HepG2 (cell line): ENCODE data around the gene PTGDS. TPM values are rescaled to one million over a fixed set of nuclear protein-coding genes. Genes with fewer than 3 reads are reported as not detected.

ENCODE experiments used
- ARNT ChIP-seq: fragments of 450-650 bp; IDR thresholded peaks from 2 replicates; pipeline ENCODE4 v1.6.1; 2017
- BCL6 ChIP-seq: IDR thresholded peaks from 2 replicates; pipeline ENCODE4 v1.6.1; 2016; ENCODE audit warnings: missing genetic modification reagents, missing compliant biosample characterization
- EEA1 ChIP-seq: sonication (generic); formaldehyde crosslinking; IDR thresholded peaks from 2 replicates; pipeline ENCODE4 v1.5.1; 2020; ENCODE audit warnings: mild to moderate bottlenecking, missing genetic modification reagents, borderline replicate concordance
- HIVEP1 ChIP-seq: sonication (generic); formaldehyde crosslinking; IDR thresholded peaks from 2 replicates; pipeline ENCODE4 v1.4.0; 2020; ENCODE audit warnings: mild to moderate bottlenecking, missing genetic modification reagents
- IKZF4 ChIP-seq: sonication (generic); formaldehyde crosslinking; IDR thresholded peaks from 2 replicates; pipeline ENCODE4 v1.5.1; 2020; ENCODE audit warnings: borderline replicate concordance, mild to moderate bottlenecking, low read depth, missing genetic modification reagents; ENCODE audit errors: not compliant biosample characterization
- KLF11 ChIP-seq: IDR thresholded peaks from 2 replicates; pipeline ENCODE4 v1.6.1; 2016; ENCODE audit warnings: missing compliant biosample characterization
- MXD4 ChIP-seq: IDR thresholded peaks from 2 replicates; pipeline ENCODE4 v1.6.1; 2016; ENCODE audit warnings: mild to moderate bottlenecking, missing biosample characterization, missing genetic modification reagents
- NRL ChIP-seq: sonication (generic); formaldehyde crosslinking; IDR thresholded peaks from 2 replicates; pipeline ENCODE4 v1.5.0; 2020; ENCODE audit warnings: missing genetic modification reagents, mild to moderate bottlenecking, moderate library complexity, borderline replicate concordance
- REXO4 ChIP-seq: sonication (generic); formaldehyde crosslinking; IDR thresholded peaks from 2 replicates; pipeline ENCODE4 v1.8.0; 2022; ENCODE audit warnings: missing genetic modification reagents, mild to moderate bottlenecking, borderline replicate concordance
- SOX5 ChIP-seq: IDR thresholded peaks from 2 replicates; pipeline ENCODE4 v1.6.1; 2016; ENCODE audit warnings: borderline replicate concordance
- TOPORS ChIP-seq: sonication (generic); formaldehyde crosslinking; IDR thresholded peaks from 2 replicates; pipeline ENCODE4 v1.8.0; 2023; ENCODE audit warnings: mild to moderate bottlenecking, missing genetic modification reagents
- TRIM24 ChIP-seq: sonication (generic); formaldehyde crosslinking; IDR thresholded peaks from 2 replicates; pipeline ENCODE4 v1.8.0; 2022; ENCODE audit warnings: mild to moderate bottlenecking, missing genetic modification reagents
- U2AF2 ChIP-seq: fragments of 200-400 bp; formaldehyde crosslinking; IDR thresholded peaks from 2 replicates; pipeline ENCODE4 v1.6.1; 2017; ENCODE audit warnings: low read depth, mild to moderate bottlenecking, low read length
- ZBTB3 ChIP-seq: sonication (generic); formaldehyde crosslinking; IDR thresholded peaks from 2 replicates; pipeline ENCODE4 v1.4.0; 2020; ENCODE audit warnings: low read depth, mild to moderate bottlenecking, moderate library complexity, missing genetic modification reagents, borderline replicate concordance
- ZBTB42 ChIP-seq: sonication (generic); formaldehyde crosslinking; IDR thresholded peaks from 2 replicates; pipeline ENCODE4 v1.5.0; 2020; ENCODE audit warnings: mild to moderate bottlenecking, missing genetic modification reagents
- ZFP41 ChIP-seq: sonication (generic); formaldehyde crosslinking; IDR thresholded peaks from 2 replicates; pipeline ENCODE4 v1.4.0; 2020; ENCODE audit warnings: mild to moderate bottlenecking, missing genetic modification reagents, borderline replicate concordance
- ZNF354B ChIP-seq: sonication (generic); formaldehyde crosslinking; IDR thresholded peaks from 2 replicates; pipeline ENCODE4 v1.8.0; 2022; ENCODE audit warnings: mild to moderate bottlenecking, missing genetic modification reagents
- ZNF644 ChIP-seq: IDR thresholded peaks from 2 replicates; pipeline ENCODE4 v1.6.1; 2016; ENCODE audit warnings: low read depth
- ZNF678 ChIP-seq: sonication (generic); formaldehyde crosslinking; IDR thresholded peaks from 2 replicates; pipeline ENCODE4 v1.4.0; 2020; ENCODE audit warnings: mild to moderate bottlenecking, missing genetic modification reagents
- ZNF775 ChIP-seq: sonication (generic); formaldehyde crosslinking; IDR thresholded peaks from 2 replicates; pipeline ENCODE4 v1.4.0; 2020; ENCODE audit warnings: missing genetic modification reagents, mild to moderate bottlenecking, moderate library complexity, borderline replicate concordance
- ZNF850 ChIP-seq: sonication (generic); formaldehyde crosslinking; conservative IDR thresholded peaks from 2 replicates; pipeline ENCODE4 v1.9.0; 2021; ENCODE audit warnings: mild to moderate bottlenecking, missing genetic modification reagents
- polyA plus RNA-seq, 8 experiments: library from polyadenylated mRNA; depleted of rRNA in 3 of 8; stranded (reverse) in 7 of 8; unstranded in 1 of 8; fragments of >200 nt; fragmentation: Illumina TruSeq in 4 of 8; extraction: Trizol in 4 of 8; gene quantifications; 2 replicates each; pipeline versions ENCODE4 v1.2.1 to v1.2.3, GENCODE V29; 2011 to 2016; ENCODE audit warnings: low read depth in 4 of 8, missing spikeins in 1 of 8, mixed read lengths in 1 of 8; ENCODE audit not compliant: insufficient read depth in 1 of 8
- total RNA-seq, 5 experiments: library from RNA; depleted of rRNA; stranded (reverse); fragments of >200 nt; fragmentation: Illumina TruSeq; extraction: Trizol; gene quantifications; 2 replicates each; pipeline ENCODE4 v1.2.3, GENCODE V29; 2016; ENCODE audit warnings: low read depth in 1 of 5
- TF ChIP-seq, protein P1 (sequence below): sonication (generic); formaldehyde crosslinking; IDR thresholded peaks from 2 replicates; pipeline ENCODE4 v1.9.0; 2021; ENCODE audit warnings: missing genetic modification reagents, borderline replicate concordance
- TF ChIP-seq, protein P2 (sequence below): sonication (generic); formaldehyde crosslinking; IDR thresholded peaks from 2 replicates; pipeline ENCODE4 v1.9.0; 2021; ENCODE audit warnings: missing genetic modification reagents, borderline replicate concordance
- TF ChIP-seq, protein P3 (sequence below): sonication (generic); formaldehyde crosslinking; IDR thresholded peaks from 2 replicates; pipeline ENCODE4 v1.5.1; 2020; ENCODE audit warnings: missing genetic modification reagents, mild to moderate bottlenecking, borderline replicate concordance

PTGDS gene
- total and polyA plus RNA-seq, 2 of the 13 experiments (the other 11 are each of a cell fraction or from before 2014, with no cell fraction given): 0.33 to 0.50 TPM

- 0 out of 2 replicates have a peak, but pooled peaks have one; percentile 74 for TF ChIP-seq EEA1 (CRISPR knock-in tag)
- TF ChIP-seq ZNF775 (CRISPR knock-in tag): no peak
- TF ChIP-seq ZNF644: no peak
- TF ChIP-seq TOPORS (CRISPR knock-in tag): no peak
- no peak for TF ChIP-seq ZNF354B (CRISPR knock-in tag)
- TF ChIP-seq HIVEP1 (CRISPR knock-in tag): peak; percentile 66
- no peak for TF ChIP-seq ZNF678 (CRISPR knock-in tag)
- no peak; the same call in 1 of the 2 replicates for TF ChIP-seq BCL6 (CRISPR knock-in tag)
- peak; percentile 9; the same call in 1 of the 2 replicates for TF ChIP-seq KLF11 (CRISPR knock-in tag)
- no peak for TF ChIP-seq ZBTB3 (CRISPR knock-in tag)
- no peak for TF ChIP-seq ZFP41 (CRISPR knock-in tag)
- TF ChIP-seq ZNF850 (CRISPR knock-in tag): no peak
- no peak for TF ChIP-seq TRIM24 (CRISPR knock-in tag)
- peak; percentile 80; the same call in 1 of the 2 replicates for TF ChIP-seq ZBTB42 (CRISPR knock-in tag)
- TF ChIP-seq, protein P1, sequence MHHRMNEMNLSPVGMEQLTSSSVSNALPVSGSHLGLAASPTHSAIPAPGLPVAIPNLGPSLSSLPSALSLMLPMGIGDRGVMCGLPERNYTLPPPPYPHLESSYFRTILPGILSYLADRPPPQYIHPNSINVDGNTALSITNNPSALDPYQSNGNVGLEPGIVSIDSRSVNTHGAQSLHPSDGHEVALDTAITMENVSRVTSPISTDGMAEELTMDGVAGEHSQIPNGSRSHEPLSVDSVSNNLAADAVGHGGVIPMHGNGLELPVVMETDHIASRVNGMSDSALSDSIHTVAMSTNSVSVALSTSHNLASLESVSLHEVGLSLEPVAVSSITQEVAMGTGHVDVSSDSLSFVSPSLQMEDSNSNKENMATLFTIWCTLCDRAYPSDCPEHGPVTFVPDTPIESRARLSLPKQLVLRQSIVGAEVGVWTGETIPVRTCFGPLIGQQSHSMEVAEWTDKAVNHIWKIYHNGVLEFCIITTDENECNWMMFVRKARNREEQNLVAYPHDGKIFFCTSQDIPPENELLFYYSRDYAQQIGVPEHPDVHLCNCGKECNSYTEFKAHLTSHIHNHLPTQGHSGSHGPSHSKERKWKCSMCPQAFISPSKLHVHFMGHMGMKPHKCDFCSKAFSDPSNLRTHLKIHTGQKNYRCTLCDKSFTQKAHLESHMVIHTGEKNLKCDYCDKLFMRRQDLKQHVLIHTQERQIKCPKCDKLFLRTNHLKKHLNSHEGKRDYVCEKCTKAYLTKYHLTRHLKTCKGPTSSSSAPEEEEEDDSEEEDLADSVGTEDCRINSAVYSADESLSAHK: no peak
- peak; percentile 75 for TF ChIP-seq SOX5
- peak; percentile 67 for TF ChIP-seq MXD4
- TF ChIP-seq IKZF4 (CRISPR knock-in tag): peak; percentile 33
- TF ChIP-seq U2AF2: no peak
- TF ChIP-seq REXO4 (CRISPR knock-in tag): no peak
- peak; percentile 86 for TF ChIP-seq NRL (CRISPR knock-in tag)
- TF ChIP-seq, protein P2, sequence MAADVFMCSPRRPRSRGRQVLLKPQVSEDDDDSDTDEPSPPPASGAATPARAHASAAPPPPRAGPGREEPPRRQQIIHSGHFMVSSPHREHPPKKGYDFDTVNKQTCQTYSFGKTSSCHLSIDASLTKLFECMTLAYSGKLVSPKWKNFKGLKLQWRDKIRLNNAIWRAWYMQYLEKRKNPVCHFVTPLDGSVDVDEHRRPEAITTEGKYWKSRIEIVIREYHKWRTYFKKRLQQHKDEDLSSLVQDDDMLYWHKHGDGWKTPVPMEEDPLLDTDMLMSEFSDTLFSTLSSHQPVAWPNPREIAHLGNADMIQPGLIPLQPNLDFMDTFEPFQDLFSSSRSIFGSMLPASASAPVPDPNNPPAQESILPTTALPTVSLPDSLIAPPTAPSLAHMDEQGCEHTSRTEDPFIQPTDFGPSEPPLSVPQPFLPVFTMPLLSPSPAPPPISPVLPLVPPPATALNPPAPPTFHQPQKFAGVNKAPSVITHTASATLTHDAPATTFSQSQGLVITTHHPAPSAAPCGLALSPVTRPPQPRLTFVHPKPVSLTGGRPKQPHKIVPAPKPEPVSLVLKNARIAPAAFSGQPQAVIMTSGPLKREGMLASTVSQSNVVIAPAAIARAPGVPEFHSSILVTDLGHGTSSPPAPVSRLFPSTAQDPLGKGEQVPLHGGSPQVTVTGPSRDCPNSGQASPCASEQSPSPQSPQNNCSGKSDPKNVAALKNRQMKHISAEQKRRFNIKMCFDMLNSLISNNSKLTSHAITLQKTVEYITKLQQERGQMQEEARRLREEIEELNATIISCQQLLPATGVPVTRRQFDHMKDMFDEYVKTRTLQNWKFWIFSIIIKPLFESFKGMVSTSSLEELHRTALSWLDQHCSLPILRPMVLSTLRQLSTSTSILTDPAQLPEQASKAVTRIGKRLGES (CRISPR knock-in tag): no peak
- TF ChIP-seq ARNT: no peak
- TF ChIP-seq, protein P3, sequence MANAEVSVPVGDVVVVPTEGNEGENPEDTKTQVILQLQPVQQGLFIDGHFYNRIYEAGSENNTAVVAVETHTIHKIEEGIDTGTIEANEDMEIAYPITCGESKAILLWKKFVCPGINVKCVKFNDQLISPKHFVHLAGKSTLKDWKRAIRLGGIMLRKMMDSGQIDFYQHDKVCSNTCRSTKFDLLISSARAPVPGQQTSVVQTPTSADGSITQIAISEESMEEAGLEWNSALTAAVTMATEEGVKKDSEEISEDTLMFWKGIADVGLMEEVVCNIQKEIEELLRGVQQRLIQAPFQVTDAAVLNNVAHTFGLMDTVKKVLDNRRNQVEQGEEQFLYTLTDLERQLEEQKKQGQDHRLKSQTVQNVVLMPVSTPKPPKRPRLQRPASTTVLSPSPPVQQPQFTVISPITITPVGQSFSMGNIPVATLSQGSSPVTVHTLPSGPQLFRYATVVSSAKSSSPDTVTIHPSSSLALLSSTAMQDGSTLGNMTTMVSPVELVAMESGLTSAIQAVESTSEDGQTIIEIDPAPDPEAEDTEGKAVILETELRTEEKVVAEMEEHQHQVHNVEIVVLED: peak; percentile 79
These were observed 27.3 kb upstream of the PTGDS start (continued) for GRCh38 chr9:136949817-136950655.
